Gastrocnemius medialis (tissue), 4 donors: ENCODE data around the gene IL1RAP.

Experiments used
- CTCF ChIP-seq, 5 experiments: fragments of 450-650 bp in 3 of 5; fragments of 200-600 bp in 2 of 5; sonication (generic) in 2 of 5; IDR thresholded peaks in 4 of 5; conservative IDR thresholded peaks in 1 of 5; 1 replicate in 4 of 5; 2 replicates in 1 of 5; pipeline ENCODE4 v1.5.1; 2016 to 2019; ENCODE audit warnings: antibody characterized with exemption in 5 of 5, mild to moderate bottlenecking in 3 of 5, moderate library complexity in 3 of 5
- POLR2A ChIP-seq, 2 donors: fragments of 450-650 bp; IDR thresholded peaks; one replicate each; pipeline ENCODE4 v1.6.1; 2017; ENCODE audit warnings: antibody characterized with exemption in 2 of 2, mild to moderate bottlenecking in 2 of 2, moderate library complexity in 2 of 2

- TF ChIP-seq CTCF (IDR thresholded peaks at IDR 0.05 in 4 of 5, conservative IDR thresholded peaks at IDR 0.05 in 1 of 5) (no peak), POLR2A (IDR thresholded peaks at IDR 0.05) (no peak)
These were observed 65.7 kb downstream of the IL1RAP start for GRCh38 chr3:190579514-190580137.
